Daoy (cell line): ENCODE measurements around the gene ASB9. TPM values are rescaled to one million over a fixed set of nuclear protein-coding genes. Genes with fewer than 3 reads are reported as not detected.

ENCODE experiments used
- total RNA-seq: library from RNA; depleted of rRNA; stranded (reverse); fragments of >200 nt; shearing (Covaris generic); gene quantifications from 2 replicates; pipeline ENCODE4 v1.2.3, GENCODE V29; 2014; rRNA removed

ASB9 gene
- total RNA-seq, 1 experiment from 2014 or later = 4.5 TPM

Other genes with a start within 250 kb of the ASB9 start
- gene ASB11, start 45.6 kb upstream of the ASB9 start, total RNA-seq = not detected in 2 replicates
- gene PIGA, start 65.4 kb upstream of the ASB9 start, total RNA-seq = 11.7 and 22.3 TPM in 2 replicates
- gene VEGFD, start 114.3 kb upstream of the ASB9 start, total RNA-seq = 1.1 TPM in 1 of 2 replicates, not detected in the other
- gene PIR, start 223.2 kb upstream of the ASB9 start, total RNA-seq = 42.0 and 44.9 TPM in 2 replicates
- 0.06 TPM in 1 of 2 replicates, not detected in the other for gene BMX, start 230.7 kb upstream of the ASB9 start, total RNA-seq